Spleen (tissue), 11 donors: ENCODE measurements around the gene KIAA1191. TPM values are rescaled to one million over a fixed set of nuclear protein-coding genes. Genes with fewer than 3 reads are reported as not detected.

ENCODE experiments used
- DNase-seq: peaks from one replicate; pipeline ENCODE4 v3.0.0-alpha.2; 2020
- H3K27ac ChIP-seq, 8 donors: fragments of 200-600 bp; sonication (generic) in 7 of 8; 1 replicate in 4 of 8; 2 replicates in 4 of 8; pipeline versions ENCODE4 v1.5.0 to v1.8.0; 2016 to 2021; ENCODE audit warnings: inconsistent platforms in 4 of 8, mild to moderate bottlenecking in 4 of 8, moderate library complexity in 1 of 8
- H3K27me3 ChIP-seq, 7 donors: fragments of 200-600 bp; sonication (generic) in 6 of 7; replicated peaks in 1 of 7; 1 replicate in 4 of 7; 2 replicates in 3 of 7; pipeline versions ENCODE4 v1.5.0 to v1.8.0; 2016 to 2021; ENCODE audit warnings: inconsistent platforms in 3 of 7, mild to moderate bottlenecking in 1 of 7
- H3K36me3 ChIP-seq, 6 donors: fragments of 200-600 bp; sonication (generic) in 5 of 6; 1 replicate in 4 of 6; 2 replicates in 2 of 6; pipeline versions ENCODE4 v1.5.0 to v1.8.0; 2016 to 2021; ENCODE audit warnings: inconsistent platforms in 2 of 6
- H3K4me1 ChIP-seq, 6 donors: fragments of 200-600 bp; sonication (generic) in 5 of 6; 1 replicate in 3 of 6; 2 replicates in 3 of 6; pipeline versions ENCODE4 v1.5.0 to v1.8.0; 2016 to 2021; ENCODE audit warnings: inconsistent platforms in 3 of 6
- H3K4me3 ChIP-seq, 8 donors: fragments of 200-600 bp; sonication (generic) in 7 of 8; 1 replicate in 4 of 8; 2 replicates in 4 of 8; pipeline versions ENCODE4 v1.5.0 to v1.8.0; 2016 to 2021; ENCODE audit warnings: inconsistent platforms in 4 of 8, mild to moderate bottlenecking in 4 of 8, moderate library complexity in 2 of 8
- H3K9me3 ChIP-seq, 8 donors: fragments of 200-600 bp; sonication (generic) in 7 of 8; 1 replicate in 4 of 8; 2 replicates in 4 of 8; pipeline versions ENCODE4 v1.5.0 to v1.8.0; 2016 to 2021; ENCODE audit warnings: inconsistent platforms in 4 of 8
- CTCF ChIP-seq, 11 experiments: fragments of 200-600 bp in 7 of 11; fragments of 450-650 bp in 4 of 11; sonication (generic) in 4 of 11; IDR thresholded peaks in 8 of 11; conservative IDR thresholded peaks in 3 of 11; 1 replicate in 7 of 11; 2 replicates in 4 of 11; pipeline versions ENCODE4 v1.4.0 to v1.8.0; 2016 to 2021; ENCODE audit warnings: antibody characterized with exemption in 11 of 11, inconsistent platforms in 4 of 11, mild to moderate bottlenecking in 1 of 11
- POLR2A ChIP-seq, 3 donors: fragments of 450-650 bp; IDR thresholded peaks; one replicate each; pipeline ENCODE4 v1.5.1; 2017; ENCODE audit warnings: antibody characterized with exemption in 3 of 3, mild to moderate bottlenecking in 1 of 3
- POLR2AphosphoS5 ChIP-seq, 3 donors: sonication (generic); formaldehyde crosslinking; IDR thresholded peaks; one replicate each; pipeline ENCODE4 v1.5.1; 2017; ENCODE audit warnings: antibody characterized with exemption in 3 of 3
- WGBS, 5 donors: extraction: QIAGEN DNeasy Blood & Tissue Kit in 3 of 5; methylation state at CpG; one replicate each; pipeline versions ENCODE4 v1.1.5 to v1.1.7; 2013 to 2018; 5-methylcytosine and 5-hydroxymethylcytosine counted together
- intact Hi-C: fragments of 100-400 bp; cut with DNase I; formaldehyde crosslinking; loops from one replicate; pipeline ENCODE4 v1.15.0; 2023; ENCODE audit warnings: low total_unique reads
- polyA plus RNA-seq, 3 donors: library from polyadenylated mRNA; stranded (reverse); fragments of 200-250 nt; gene quantifications; one replicate each; pipeline ENCODE4 v1.2.1, GENCODE V29; 2013
- total RNA-seq, 7 donors: library from RNA; depleted of rRNA in 3 of 7; stranded (reverse); fragments of >200 nt in 3 of 7; fragmentation: NEBNext Ultra II Directional in 4 of 7; extraction: Animal tissue kit (Norgen Biotek cat#: 25700) in 4 of 7; gene quantifications; one replicate each; pipeline versions ENCODE4 v1.1.0 to v1.2.1, GENCODE V29; 2016 to 2021
- donor health status: healthy with polysubstance abuse.
- donor health status: DM: no; HTN: no; CAD: no; lungs with moderate emphysema.
- donor health status: DM: no; HTN: no; CAD: no.
- donor health status: Bipolar disorder and iron deficiency.
- donor health status: healthy.
- donor health status: DM: no; HTN: no; CAD: no.
- donor health status: DM: yes; HTN: yes; CAD: no.

KIAA1191 gene
- total and polyA plus RNA-seq, 10 donors, result 24.4 to 99.0 (median 69.4) TPM

- intact Hi-C loops, result no loop called here
- DNase-seq, result no peak
- H3K27ac ChIP-seq, result peak overlapping the region in 2 of 8 donors; percentile 4 to 9
- WGBS, 5 donors, result 57 to 70% (median 69%) methylated on average over 7 of the region's 7 CpGs
- H3K9me3 ChIP-seq, result no peaks in the 10 kb centered on the region
- H3K36me3 ChIP-seq, result peaks cover 0 to 34% (median 0%) of the 10 kb centered on the region in 6 donors
- peaks cover 0 to 17% (median 0%) of the 10 kb centered on the region in 6 donors for H3K4me1 ChIP-seq
- no peaks in the 10 kb centered on the region for H3K27me3 ChIP-seq
- H3K4me3 ChIP-seq, result no peak overlapping the region
- no peak for TF ChIP-seq CTCF (IDR thresholded peaks at IDR 0.05 in 8 of 11, conservative IDR thresholded peaks at IDR 0.05 in 3 of 11)
- TF ChIP-seq POLR2AphosphoS5 (IDR thresholded peaks at IDR 0.05), result no peak
- TF ChIP-seq POLR2A (IDR thresholded peaks at IDR 0.05), result no peak
These were observed 11.7 kb upstream of the KIAA1191 start for GRCh38 chr5:176373100-176373818.

GRCh38 chr5:176371621-176372539 is 10.3 kb upstream of the KIAA1191 start:
- whole genome bisulfite sequencing, 5 donors, result 84 to 94% (median 91%) methylated on average over 10 to 13 of the region's 13 CpGs
- H3K4me1 ChIP-seq, result peaks cover 0 to 17% (median 0%) of the 10 kb centered on the region in 6 donors
- H3K27me3 ChIP-seq, result no peaks in the 10 kb centered on the region
- intact Hi-C loops, result no loop called here
- TF ChIP-seq POLR2A (IDR thresholded peaks at IDR 0.05) (no peak), POLR2AphosphoS5 (IDR thresholded peaks at IDR 0.05) (no peak), CTCF (IDR thresholded peaks at IDR 0.05 in 8 of 11, conservative IDR thresholded peaks at IDR 0.05 in 3 of 11) (no peak)
- no peak overlapping the region for H3K4me3 ChIP-seq
- H3K27ac ChIP-seq, result peak overlapping the region in 2 of 8 donors; percentile 9 to 15
- peaks cover 0 to 42% (median 0%) of the 10 kb centered on the region in 6 donors for H3K36me3 ChIP-seq
- no peak for DNase-seq
- no peaks in the 10 kb centered on the region for H3K9me3 ChIP-seq

GRCh38 chr5:176369934-176370711 is 8.6 kb upstream of the KIAA1191 start:
- TF ChIP-seq POLR2A (IDR thresholded peaks at IDR 0.05) (no peak), POLR2AphosphoS5 (IDR thresholded peaks at IDR 0.05) (no peak), CTCF (IDR thresholded peaks at IDR 0.05 in 8 of 11, conservative IDR thresholded peaks at IDR 0.05 in 3 of 11) (no peak)
- intact Hi-C loops, result no loop called here
- WGBS, 5 donors, result 84 to 96% (median 88%) methylated on average over 8 of the region's 8 CpGs
- peaks cover 2 to 33% (median 12%) of the 10 kb centered on the region in 6 donors for H3K4me1 ChIP-seq
- no peak overlapping the region for H3K4me3 ChIP-seq
- H3K36me3 ChIP-seq, result peaks cover 0 to 42% (median 0%) of the 10 kb centered on the region in 6 donors
- H3K27me3 ChIP-seq, result peaks cover 0 to 13% (median 0%) of the 10 kb centered on the region in 7 donors
- DNase-seq, result no peak
- no peaks in the 10 kb centered on the region for H3K9me3 ChIP-seq
- no peak overlapping the region for H3K27ac ChIP-seq
